Glutamatergic neuron (in vitro differentiated cells): Measurements from ENCODE around the gene GNA12. TPM values are rescaled to one million over a fixed set of nuclear protein-coding genes. Genes with fewer than 3 reads are reported as not detected.

ENCODE experiments used
- DNase-seq: peaks from one replicate; pipeline ENCODE4 v3.0.0; 2022
- H3K27ac Mint-ChIP-seq: one replicate; pipeline ENCODE4 v1.8.0; 2020; ENCODE audit warnings: mild to moderate bottlenecking, mixed read lengths, inconsistent platforms; ENCODE audit not compliant: unreplicated experiment
- H3K27me3 Mint-ChIP-seq: one replicate; pipeline ENCODE4 v1.8.0; 2020; ENCODE audit warnings: mild to moderate bottlenecking, moderate library complexity, mixed read lengths, inconsistent platforms; ENCODE audit not compliant: unreplicated experiment
- H3K36me3 Mint-ChIP-seq: one replicate; pipeline ENCODE4 v1.8.0; 2020; ENCODE audit warnings: mild to moderate bottlenecking, mixed read lengths, inconsistent platforms; ENCODE audit not compliant: unreplicated experiment
- H3K4me1 Mint-ChIP-seq: one replicate; pipeline ENCODE4 v1.8.0; 2020; ENCODE audit warnings: mild to moderate bottlenecking, low read depth, mixed read lengths, inconsistent platforms; ENCODE audit not compliant: unreplicated experiment
- H3K4me3 Mint-ChIP-seq: one replicate; pipeline ENCODE4 v1.8.0; 2020; ENCODE audit warnings: mild to moderate bottlenecking, mixed read lengths, inconsistent platforms; ENCODE audit not compliant: unreplicated experiment
- H3K9me3 Mint-ChIP-seq: one replicate; pipeline ENCODE4 v1.8.0; 2020; ENCODE audit warnings: mild to moderate bottlenecking, moderate library complexity, mixed read lengths, inconsistent platforms; ENCODE audit not compliant: unreplicated experiment
- CTCF ChIP-seq: fragments of 200-600 bp; sonication (generic); IDR thresholded peaks from one replicate; pipeline ENCODE4 v1.5.0; 2021; ENCODE audit not compliant: partially characterized antibody, unreplicated experiment
- total RNA-seq: library from RNA; stranded (reverse); fragmentation: NEBNext Ultra II Directional; extraction: Animal tissue kit (Norgen Biotek cat#: 25700); gene quantifications from one replicate; pipeline ENCODE4 v1.2.1, GENCODE V29; 2021; ENCODE audit not compliant: unreplicated experiment

Gene GNA12
- total RNA-seq, 1 donor from 2014 or later, result 66.2 TPM

GRCh38 chr7:2687881-2688318, 156.2 kb downstream of the GNA12 start, which contains the start of gene AMZ1:
TSS of gene AMZ1 (plus strand) at chr7:2688202. CDS start at chr7:2700452, 12,250 bp downstream.
- Mint-ChIP-seq H3K36me3 (no peaks in the 10 kb centered on the region), H3K4me3 (peak within 1 kb of the TSS; percentile 55), H3K4me1 (peaks cover 5% of the 10 kb centered on the region), H3K27me3 (peaks cover 22% of the 10 kb centered on the region), H3K9me3 (peaks cover 10% of the 10 kb centered on the region), H3K27ac (no peak within 1 kb of the TSS)
- TF ChIP-seq CTCF, result no peak
- DNase-seq, result no peak

GRCh38 chr7:2687338-2687869, 156.7 kb downstream of the GNA12 start:
- no peak for TF ChIP-seq CTCF
- Mint-ChIP-seq H3K27me3 (peaks cover 22% of the 10 kb centered on the region), H3K36me3 (no peaks in the 10 kb centered on the region), H3K4me1 (peaks cover 5% of the 10 kb centered on the region), H3K4me3 (no peak overlapping the region), H3K27ac (no peak overlapping the region), H3K9me3 (peaks cover 10% of the 10 kb centered on the region)
- DNase-seq, result no peak

- Mint-ChIP-seq H3K4me3 (no peak overlapping the region), H3K36me3 (no peaks in the 10 kb centered on the region), H3K27ac (no peak overlapping the region), H3K9me3 (peaks cover 8% of the 10 kb centered on the region), H3K27me3 (peaks cover 20% of the 10 kb centered on the region), H3K4me1 (peaks cover 8% of the 10 kb centered on the region)
- no peak for DNase-seq
- no peak for TF ChIP-seq CTCF
These were observed 158.0 kb downstream of the GNA12 start for GRCh38 chr7:2686101-2686500.

- no peak for TF ChIP-seq CTCF
- Mint-ChIP-seq H3K27me3 (peaks cover 15% of the 10 kb centered on the region), H3K4me1 (peaks cover 6% of the 10 kb centered on the region), H3K9me3 (peaks cover 5% of the 10 kb centered on the region), H3K36me3 (no peaks in the 10 kb centered on the region), H3K4me3 (no peak overlapping the region), H3K27ac (no peak overlapping the region)
- no peak for DNase-seq
These were observed 159.6 kb downstream of the GNA12 start for GRCh38 chr7:2684501-2684900.

- H3K4me3 Mint-ChIP-seq, result no peak overlapping the region
- DNase-seq, result no peak
- H3K27ac Mint-ChIP-seq, result no peak overlapping the region
- H3K9me3 Mint-ChIP-seq, result peaks cover 7% of the 10 kb centered on the region
- peaks cover 3% of the 10 kb centered on the region for H3K4me1 Mint-ChIP-seq
- no peak for TF ChIP-seq CTCF
- H3K36me3 Mint-ChIP-seq, result no peaks in the 10 kb centered on the region
- H3K27me3 Mint-ChIP-seq, result peaks cover 6% of the 10 kb centered on the region
These were observed 161.9 kb downstream of the GNA12 start for GRCh38 chr7:2681929-2682799.
